ENCODE data around the gene CYFIP2. TPM values are rescaled to one million over a fixed set of nuclear protein-coding genes. Genes with fewer than 3 reads are reported as not detected.

Gene CYFIP2
- total RNA-seq, 1 experiment from 2014 or later: 74.7 TPM

- Histone ChIP-seq H2AFZ (ENCODE audit: low read length) (no peak overlapping the region), H3K27ac (ENCODE audit: insufficient read length, low read depth, low read length) (no peak overlapping the region), H3K56ac (ENCODE audit: insufficient read length, low read depth, low read length) (no peak overlapping the region), H3K14ac (ENCODE audit: insufficient read depth, low read length) (no peak overlapping the region), H3K4ac (ENCODE audit: low read depth, low read length) (no peak overlapping the region), H3K9ac (ENCODE audit: extremely low read depth, insufficient read length, low read length) (no peak overlapping the region), H4K8ac (replicated peaks; ENCODE audit: insufficient read length, low read depth, low read length) (no peak overlapping the region), H3K18ac (ENCODE audit: insufficient read length, low read depth, low read length) (no peak overlapping the region), H3K4me2 (ENCODE audit: insufficient read depth, insufficient read length, low read length) (no peak overlapping the region), H4K20me1 (ENCODE audit: control insufficient read depth, insufficient read depth, insufficient read length) (no peaks in the 10 kb centered on the region), H2BK120ac (ENCODE audit: low read depth, low read length, poor library complexity, severe bottlenecking) (no peak overlapping the region), H3K4me1 (ENCODE audit: insufficient read depth, low read length) (no peaks in the 10 kb centered on the region), H3K79me1 (ENCODE audit: insufficient read depth, low read depth, low read length, poor library complexity, severe bottlenecking) (no peaks in the 10 kb centered on the region), H3T11ph (ENCODE audit: low read length) (no peak overlapping the region), H2AK5ac (ENCODE audit: insufficient read length, low read length) (no peak overlapping the region), H4K91ac (ENCODE audit: insufficient read length, low read depth, low read length) (no peak overlapping the region), H2BK5ac (ENCODE audit: insufficient read length, low read length) (no peak overlapping the region), H4K5ac (ENCODE audit: insufficient read length, low read depth, low read length) (no peak overlapping the region), H2BK12ac (ENCODE audit: insufficient read length, low read depth, low read length) (no peak overlapping the region), H3K23me2 (ENCODE audit: insufficient read length, low read depth, low read length, poor library complexity, severe bottlenecking) (no peaks in the 10 kb centered on the region), H3K23ac (ENCODE audit: insufficient read length, low read depth, low read length) (no peak overlapping the region), H3K9me3 (ENCODE audit: control insufficient read depth, low read depth, low read length) (no peaks in the 10 kb centered on the region), H3K27me3 (ENCODE audit: insufficient read depth, low read length) (no peaks in the 10 kb centered on the region), H2BK15ac (ENCODE audit: low read depth, low read length) (no peak overlapping the region), H3K79me2 (ENCODE audit: insufficient read depth, low read length) (no peaks in the 10 kb centered on the region), H2BK20ac (ENCODE audit: low read depth, low read length, poor library complexity, severe bottlenecking) (no peak overlapping the region)
- H3K4me3 Mint-ChIP-seq: no peak overlapping the region
- no peaks in the 10 kb centered on the region for H3K4me1 Mint-ChIP-seq
- H3K27ac Mint-ChIP-seq: no peak overlapping the region; a peak in 1 of 7 replicates
- no peaks in the 10 kb centered on the region for H3K27me3 Mint-ChIP-seq (ENCODE audit: low read depth)
- no peak for DNase-seq
- no CpG with 5 or more reads among the region's 13 CpGs for WGBS (ENCODE audit: extremely low coverage, insufficient read length, low lambda C conversion rate)
- H3K9me3 Mint-ChIP-seq: no peaks in the 10 kb centered on the region
- TF ChIP-seq CTCF (conservative IDR thresholded peaks at IDR 0.05): no peak
- H3K36me3 Mint-ChIP-seq (ENCODE audit: insufficient read depth in 1 of 3, low read depth in 3 of 3): peaks cover 0 to 57% (median 36%) of the 10 kb centered on the region in 3 experiments; a peak in 5 of 7 replicates
Observed at GRCh38 chr5:157322581-157322980, 56.7 kb downstream of the CYFIP2 start.
